T-helper 2 cell treated with Interferon-gamma antibody and Interleukin-4, amounts not matched to agents 5 μg/mL and 100 μg/mL, for 36 hours (primary cell): ENCODE results near the gene GPR37.

Experiments
- DNase-seq: peaks from one replicate; pipeline ENCODE4 v3.0.0; 2021; ENCODE audit warnings: low spot score
- H3K27ac Mint-ChIP-seq: one replicate; pipeline ENCODE4 v1.8.0; 2021; ENCODE audit warnings: mild to moderate bottlenecking, mixed read lengths
- H3K27me3 Mint-ChIP-seq: one replicate; pipeline ENCODE4 v1.8.0; 2021; ENCODE audit warnings: low read depth, mixed read lengths
- H3K36me3 Mint-ChIP-seq: one replicate; pipeline ENCODE4 v1.8.0; 2021; ENCODE audit warnings: low read depth, mixed read lengths
- H3K4me1 Mint-ChIP-seq: one replicate; pipeline ENCODE4 v1.8.0; 2021; ENCODE audit warnings: low read depth, mixed read lengths
- H3K4me3 Mint-ChIP-seq: one replicate; pipeline ENCODE4 v1.8.0; 2022; ENCODE audit warnings: mild to moderate bottlenecking, moderate library complexity, mixed read lengths
- H3K9me3 Mint-ChIP-seq: one replicate; pipeline ENCODE4 v1.8.0; 2021; ENCODE audit warnings: mixed read lengths

The GPR37 gene

DNA sequence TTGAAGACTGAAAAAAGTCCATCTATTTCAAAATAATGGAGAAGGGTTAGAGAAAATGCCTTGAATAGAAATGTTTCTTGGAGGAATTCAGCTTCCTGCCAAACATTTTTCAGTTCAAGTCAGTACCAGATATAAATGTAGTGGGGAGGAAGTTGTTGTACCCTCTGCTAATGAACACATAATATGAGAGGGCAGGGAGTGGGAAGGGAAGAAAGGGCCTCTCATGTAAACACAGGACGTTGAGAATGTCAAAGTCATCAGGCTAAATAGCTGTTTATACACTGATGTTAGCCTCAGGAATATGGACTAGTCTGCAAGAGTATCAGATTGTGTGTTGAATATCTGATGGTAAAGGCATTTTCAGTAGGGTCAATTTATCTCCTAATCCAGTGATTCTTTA lies 37.0 kb downstream of the GPR37 start:
- Mint-ChIP-seq H3K4me1 (no peaks in the 10 kb centered on the region), H3K9me3 (no peaks in the 10 kb centered on the region), H3K27ac (no peak overlapping the region), H3K27me3 (no peaks in the 10 kb centered on the region), H3K4me3 (no peak overlapping the region), H3K36me3 (no peaks in the 10 kb centered on the region)
- DNase-seq = no peak

DNA sequence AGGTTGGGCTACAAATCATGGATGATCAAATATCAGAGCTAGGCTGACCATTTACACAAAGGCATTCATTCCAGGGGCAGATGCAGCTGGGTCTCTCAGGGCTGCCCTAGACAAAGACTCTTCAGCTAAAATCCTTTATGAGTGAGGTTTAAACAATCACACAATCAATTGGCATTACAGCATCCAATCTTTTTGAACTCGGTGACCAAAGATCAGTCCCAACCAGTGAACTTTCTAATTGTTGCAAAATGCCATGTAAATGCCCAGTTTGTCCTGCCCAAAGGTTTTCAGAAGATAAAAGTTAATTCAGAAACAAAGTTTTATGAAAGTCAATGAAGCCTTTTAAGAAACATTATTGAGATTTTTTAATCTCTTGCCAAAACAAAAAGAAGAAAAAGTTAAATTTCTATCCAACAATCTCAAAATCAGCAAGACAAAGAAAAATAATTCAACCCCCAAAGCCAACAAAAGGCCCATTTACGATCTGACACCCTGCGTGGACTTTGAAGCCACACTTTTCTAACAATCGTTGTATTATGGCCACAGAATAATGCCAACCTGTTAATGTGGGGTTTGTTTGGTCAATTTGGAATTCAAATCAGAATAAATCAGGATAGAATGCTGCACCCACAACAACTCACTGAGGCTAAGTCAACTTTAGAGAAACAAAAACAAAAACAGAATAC lies 40.9 kb downstream of the GPR37 start:
- no peaks in the 10 kb centered on the region for H3K36me3 Mint-ChIP-seq
- no peaks in the 10 kb centered on the region for H3K27me3 Mint-ChIP-seq
- no peak for DNase-seq
- no peak overlapping the region for H3K4me3 Mint-ChIP-seq
- no peaks in the 10 kb centered on the region for H3K9me3 Mint-ChIP-seq
- H3K27ac Mint-ChIP-seq = no peak overlapping the region
- H3K4me1 Mint-ChIP-seq = no peaks in the 10 kb centered on the region

DNA sequence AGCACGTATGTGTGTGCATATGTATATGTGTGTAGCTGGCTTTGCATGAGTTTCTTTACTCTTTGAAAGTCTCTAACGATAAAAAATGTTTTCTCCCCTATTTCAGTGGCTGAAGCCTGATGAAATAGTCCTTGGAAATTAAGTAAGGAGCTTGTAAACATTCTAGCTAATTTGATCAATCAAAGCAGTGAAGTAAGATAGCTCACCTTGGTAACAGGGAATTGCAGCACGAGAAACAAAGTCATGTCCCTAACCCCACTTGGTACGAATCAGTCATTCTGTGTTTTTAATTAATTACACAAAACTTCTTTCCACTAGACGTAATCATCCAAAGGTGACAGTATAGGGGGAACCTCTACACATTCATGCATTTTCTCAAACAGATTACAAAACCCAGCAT lies 41.5 kb downstream of the GPR37 start:
- H3K4me1 Mint-ChIP-seq = no peaks in the 10 kb centered on the region
- no peak for DNase-seq
- no peaks in the 10 kb centered on the region for H3K9me3 Mint-ChIP-seq

DNA sequence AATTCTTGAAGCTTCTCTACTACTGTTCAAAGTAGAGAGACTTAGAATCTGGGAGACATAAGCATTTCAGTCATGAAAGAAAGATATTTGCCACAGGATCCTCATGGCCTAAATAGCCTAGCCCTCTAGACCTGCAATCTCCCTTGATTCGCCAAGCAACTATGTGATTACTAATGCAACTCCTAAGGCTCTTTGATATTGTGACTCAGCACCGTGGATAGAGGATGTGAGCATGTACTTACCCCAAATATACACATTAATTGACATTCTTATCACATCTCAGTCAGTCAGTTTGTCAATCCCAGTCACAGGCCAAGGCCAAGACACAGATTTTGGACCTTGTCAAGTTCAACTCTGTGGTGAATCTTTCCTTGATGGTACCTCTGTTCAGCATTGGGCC lies 42.6 kb downstream of the GPR37 start:
- no peak for DNase-seq
- no peaks in the 10 kb centered on the region for H3K36me3 Mint-ChIP-seq
- no peaks in the 10 kb centered on the region for H3K4me1 Mint-ChIP-seq
- no peaks in the 10 kb centered on the region for H3K27me3 Mint-ChIP-seq
- H3K27ac Mint-ChIP-seq = no peak overlapping the region
- H3K4me3 Mint-ChIP-seq = no peak overlapping the region
- H3K9me3 Mint-ChIP-seq = no peaks in the 10 kb centered on the region

More for the DNA sequence above, 41.5 kb downstream of the GPR37 start:
- no peaks in the 10 kb centered on the region for H3K36me3 Mint-ChIP-seq
- no peak overlapping the region for H3K4me3 Mint-ChIP-seq
- no peak overlapping the region for H3K27ac Mint-ChIP-seq
- no peaks in the 10 kb centered on the region for H3K27me3 Mint-ChIP-seq

DNA sequence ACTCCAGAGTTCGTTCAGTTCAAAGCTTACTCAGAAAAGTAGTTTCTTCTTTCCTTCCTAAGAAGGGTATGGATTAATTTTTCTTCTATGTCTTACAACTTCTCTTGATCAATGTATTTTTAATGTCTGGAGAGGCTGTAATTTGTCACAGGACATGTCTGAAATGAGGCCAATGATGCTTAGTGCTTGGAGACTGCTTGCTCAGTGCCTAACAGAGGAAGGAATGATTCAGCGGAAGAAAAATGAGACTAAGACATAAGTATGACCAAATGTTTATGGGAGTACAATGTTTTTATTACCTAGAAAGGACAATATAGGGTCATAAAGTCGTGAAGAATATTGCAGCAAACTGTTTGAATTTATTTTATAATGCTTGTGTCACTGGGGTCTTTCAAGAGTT lies 43.3 kb downstream of the GPR37 start:
- Mint-ChIP-seq H3K27ac (no peak overlapping the region), H3K4me3 (no peak overlapping the region), H3K27me3 (no peaks in the 10 kb centered on the region), H3K4me1 (no peaks in the 10 kb centered on the region), H3K36me3 (no peaks in the 10 kb centered on the region), H3K9me3 (no peaks in the 10 kb centered on the region)
- no peak for DNase-seq

DNA sequence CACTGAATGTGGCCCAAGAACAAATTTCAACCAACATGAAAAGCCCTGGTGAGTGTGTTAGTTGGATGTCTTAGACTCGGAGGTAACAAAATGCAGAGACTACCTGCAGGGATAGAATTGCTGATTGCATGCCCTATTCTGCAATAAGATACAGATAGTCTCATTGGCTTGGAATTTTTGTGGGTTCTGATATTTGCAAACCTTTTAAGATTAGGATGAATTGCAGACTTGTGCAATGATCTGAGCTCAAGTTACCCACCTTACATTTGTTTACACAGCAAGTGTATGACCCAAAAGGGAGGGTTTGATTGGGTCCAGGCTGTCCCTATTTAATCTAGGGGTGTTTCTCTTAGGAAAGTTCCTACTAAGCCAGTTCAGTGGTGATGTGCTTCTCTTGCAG lies 45.4 kb downstream of the GPR37 start:
- Mint-ChIP-seq H3K4me3 (no peak overlapping the region), H3K27ac (no peak overlapping the region), H3K4me1 (no peaks in the 10 kb centered on the region), H3K36me3 (no peaks in the 10 kb centered on the region), H3K27me3 (no peaks in the 10 kb centered on the region), H3K9me3 (peaks cover 10% of the 10 kb centered on the region)
- DNase-seq = no peak

DNA sequence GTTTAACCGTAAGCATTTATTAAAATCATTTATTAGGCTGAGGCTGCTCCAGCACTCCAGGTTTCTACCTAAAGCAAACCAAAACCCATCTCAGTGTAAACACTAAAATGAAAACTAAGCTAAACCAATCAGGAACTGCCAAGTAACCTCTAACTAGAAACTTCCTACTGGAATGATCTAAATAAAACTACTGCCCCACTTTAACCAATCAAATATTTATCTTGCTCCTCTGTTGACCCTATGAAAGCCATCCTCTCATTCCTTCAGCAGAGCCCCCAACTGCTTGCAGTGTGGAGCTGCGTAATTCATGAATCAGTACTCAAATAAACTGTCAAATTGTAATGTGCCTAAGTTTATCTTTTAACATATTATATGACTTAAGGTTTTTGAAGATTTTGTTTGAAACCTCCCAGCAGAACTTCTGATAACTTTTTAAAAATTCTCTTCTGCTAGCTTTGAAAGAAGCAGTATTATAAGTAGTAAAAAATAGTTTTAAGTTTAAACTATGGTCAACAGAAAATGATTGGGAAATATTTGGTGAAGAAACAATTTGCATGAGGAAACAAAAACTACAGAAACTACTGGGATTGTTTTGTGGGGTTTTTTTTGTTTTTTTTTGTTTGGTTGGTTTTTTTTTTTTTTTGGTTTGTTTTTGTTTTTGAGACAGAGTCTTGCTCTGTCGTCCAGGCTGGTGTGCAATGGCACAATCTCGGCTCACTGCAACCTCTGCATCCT lies 47.4 kb downstream of the GPR37 start:
- no peak for DNase-seq
- Mint-ChIP-seq H3K4me1 (no peaks in the 10 kb centered on the region), H3K27ac (no peak overlapping the region), H3K36me3 (no peaks in the 10 kb centered on the region), H3K9me3 (peaks cover 10% of the 10 kb centered on the region), H3K4me3 (no peak overlapping the region), H3K27me3 (no peaks in the 10 kb centered on the region)

DNA sequence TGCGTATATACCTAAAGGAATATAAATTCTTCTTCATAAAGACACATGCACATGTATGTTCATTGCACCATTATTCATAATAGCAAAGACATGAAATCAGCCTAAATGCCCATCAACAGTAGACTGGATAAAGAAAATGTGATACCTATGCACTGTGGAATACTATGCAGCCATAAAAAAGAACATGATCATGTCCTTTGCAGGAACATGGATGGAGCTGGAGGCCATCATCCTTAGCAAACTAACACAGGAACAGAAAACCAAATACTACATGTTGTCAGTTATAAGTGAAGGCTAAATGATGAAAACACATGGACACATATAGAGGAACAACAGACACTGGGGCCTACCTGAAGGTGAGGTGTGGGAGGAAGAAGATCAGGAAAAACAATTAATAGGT lies 48.7 kb downstream of the GPR37 start:
- peaks cover 10% of the 10 kb centered on the region for H3K9me3 Mint-ChIP-seq
- H3K4me1 Mint-ChIP-seq = no peaks in the 10 kb centered on the region
- H3K27ac Mint-ChIP-seq = no peak overlapping the region
- no peak overlapping the region for H3K4me3 Mint-ChIP-seq
- H3K27me3 Mint-ChIP-seq = no peaks in the 10 kb centered on the region
- DNase-seq = no peak
- no peaks in the 10 kb centered on the region for H3K36me3 Mint-ChIP-seq

DNA sequence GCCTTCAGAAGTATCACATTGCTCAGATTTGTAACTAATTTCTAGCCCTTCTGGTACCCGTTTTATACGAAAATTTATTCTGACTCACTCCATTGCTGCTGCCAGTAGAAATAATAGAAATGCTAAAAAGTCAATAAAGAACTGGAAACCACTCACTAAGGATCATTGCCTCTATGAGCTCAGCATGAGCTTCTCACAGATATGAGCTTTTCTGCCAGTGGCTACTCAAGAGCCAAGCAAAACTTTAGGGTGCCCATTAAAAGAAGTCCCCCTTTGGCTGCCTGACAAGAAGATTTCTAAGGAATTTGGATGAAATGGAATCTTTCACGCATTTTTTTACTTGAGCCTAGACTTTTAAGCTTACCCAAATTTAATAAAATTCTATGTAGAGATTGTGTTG lies 52.5 kb downstream of the GPR37 start:
- Mint-ChIP-seq H3K4me3 (no peak overlapping the region), H3K36me3 (no peaks in the 10 kb centered on the region), H3K4me1 (no peaks in the 10 kb centered on the region), H3K9me3 (peaks cover 17% of the 10 kb centered on the region), H3K27ac (no peak overlapping the region), H3K27me3 (no peaks in the 10 kb centered on the region)
- no peak for DNase-seq

DNA sequence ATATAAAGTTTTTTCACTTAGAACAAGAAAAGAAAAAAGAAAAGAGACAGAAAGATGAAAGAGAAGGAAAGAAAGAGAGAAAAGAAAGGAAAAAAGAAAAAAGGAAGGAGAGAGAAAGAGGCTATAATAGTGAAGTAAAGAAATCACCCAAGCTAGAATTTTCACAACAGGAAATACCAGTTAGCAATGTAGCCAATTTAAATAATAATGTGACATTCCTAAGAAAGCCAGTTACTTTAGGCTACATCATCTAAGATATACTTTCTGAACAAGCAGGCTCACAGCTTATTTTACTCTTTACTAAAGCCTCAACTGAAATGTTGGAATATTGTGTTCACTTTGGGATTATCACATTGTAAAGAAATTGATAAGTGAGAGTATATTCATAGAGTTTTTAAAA lies 53.6 kb downstream of the GPR37 start:
- H3K27ac Mint-ChIP-seq = no peak overlapping the region
- H3K9me3 Mint-ChIP-seq = peaks cover 28% of the 10 kb centered on the region
- no peaks in the 10 kb centered on the region for H3K36me3 Mint-ChIP-seq
- no peaks in the 10 kb centered on the region for H3K4me1 Mint-ChIP-seq
- H3K27me3 Mint-ChIP-seq = no peaks in the 10 kb centered on the region
- no peak overlapping the region for H3K4me3 Mint-ChIP-seq
- no peak for DNase-seq

DNA sequence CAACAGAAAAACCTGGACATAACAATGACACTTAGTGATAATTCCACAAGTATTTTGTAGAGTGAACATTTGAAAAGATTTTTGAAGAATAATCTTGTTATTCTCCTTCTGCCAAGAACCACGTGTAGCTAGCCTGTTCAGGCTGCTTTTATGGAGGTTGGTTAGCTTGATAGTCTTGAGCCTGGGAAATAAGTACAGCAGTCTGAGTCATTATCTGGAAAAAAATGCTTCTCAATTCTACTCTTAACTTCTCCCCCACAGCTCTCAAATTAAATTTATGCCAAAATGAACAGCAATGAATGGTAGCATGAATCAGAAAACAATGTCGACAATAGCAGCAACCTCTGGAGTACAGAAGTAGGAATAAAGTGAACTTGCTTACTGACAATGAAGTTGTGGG lies 63.2 kb downstream of the GPR37 start:
- no peak overlapping the region for H3K4me3 Mint-ChIP-seq
- no peak overlapping the region for H3K27ac Mint-ChIP-seq

DNA sequence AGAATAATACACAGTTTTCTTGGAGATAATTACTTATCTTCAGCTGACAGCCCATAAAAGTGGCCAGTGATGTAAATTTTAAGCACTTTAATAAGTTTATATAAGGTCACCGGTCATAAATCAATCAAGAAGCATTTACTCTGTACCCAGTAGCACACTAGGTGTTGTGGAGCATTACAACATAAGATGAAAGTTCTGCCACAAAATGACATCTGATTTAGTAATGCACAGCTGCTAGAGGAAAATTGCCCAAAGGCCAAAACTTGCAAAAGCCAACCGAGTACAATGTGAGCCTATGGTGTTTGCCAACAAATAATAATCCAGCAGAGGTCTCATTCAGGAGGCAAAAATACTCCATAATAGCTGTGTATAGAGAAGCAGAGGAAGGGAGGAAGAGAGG lies 63.6 kb downstream of the GPR37 start:
- no peaks in the 10 kb centered on the region for H3K9me3 Mint-ChIP-seq
- no peaks in the 10 kb centered on the region for H3K36me3 Mint-ChIP-seq
- no peaks in the 10 kb centered on the region for H3K27me3 Mint-ChIP-seq
- H3K4me3 Mint-ChIP-seq = no peak overlapping the region
- no peak overlapping the region for H3K27ac Mint-ChIP-seq
- H3K4me1 Mint-ChIP-seq = no peaks in the 10 kb centered on the region
- DNase-seq = no peak

More for the DNA sequence above, 63.2 kb downstream of the GPR37 start:
- Mint-ChIP-seq H3K9me3 (peaks cover 4% of the 10 kb centered on the region), H3K36me3 (no peaks in the 10 kb centered on the region), H3K4me1 (no peaks in the 10 kb centered on the region), H3K27me3 (no peaks in the 10 kb centered on the region)
- DNase-seq = no peak

DNA sequence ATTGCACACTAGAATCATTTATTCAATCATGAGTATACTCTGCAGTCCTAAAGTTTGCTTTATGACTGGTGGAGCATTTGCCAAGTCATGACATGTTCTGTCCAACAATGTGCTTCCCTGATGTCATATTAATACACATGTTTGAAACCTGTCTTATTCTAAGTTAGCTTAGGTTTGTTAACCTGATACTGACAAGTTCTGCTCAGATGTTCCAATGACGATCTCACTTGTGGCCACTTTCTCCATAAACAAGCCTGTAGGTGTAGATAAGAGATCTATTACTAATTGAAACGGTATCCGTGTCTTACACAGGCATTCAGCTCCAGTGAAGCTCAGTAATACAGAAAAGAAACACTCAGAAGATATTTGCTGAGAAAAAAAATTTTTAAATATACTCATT lies 64.9 kb downstream of the GPR37 start:
- Mint-ChIP-seq H3K4me1 (no peaks in the 10 kb centered on the region), H3K27ac (no peak overlapping the region), H3K9me3 (no peaks in the 10 kb centered on the region), H3K27me3 (no peaks in the 10 kb centered on the region), H3K36me3 (no peaks in the 10 kb centered on the region), H3K4me3 (no peak overlapping the region)
- DNase-seq = no peak

DNA sequence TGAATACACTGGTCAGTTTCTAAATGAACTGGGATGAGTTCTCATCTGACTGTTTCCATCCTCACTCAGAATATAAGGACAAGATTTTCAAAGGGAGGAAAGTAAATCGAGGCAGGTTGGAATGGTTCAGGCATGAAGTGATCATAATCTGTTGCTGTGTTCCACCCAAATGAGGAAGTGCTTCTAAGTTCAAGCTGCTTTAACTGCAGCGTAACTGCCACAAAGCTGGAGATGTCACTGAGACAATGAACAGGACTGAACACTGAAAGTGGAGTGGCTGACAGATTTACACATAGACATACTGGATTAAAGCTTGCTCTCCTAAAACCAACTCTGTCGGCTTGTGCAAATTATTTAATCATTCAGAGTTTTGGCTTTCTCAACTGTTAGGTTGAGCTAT lies 66.6 kb downstream of the GPR37 start:
- Mint-ChIP-seq H3K9me3 (no peaks in the 10 kb centered on the region), H3K27ac (no peak overlapping the region), H3K4me3 (no peak overlapping the region), H3K36me3 (no peaks in the 10 kb centered on the region), H3K4me1 (no peaks in the 10 kb centered on the region), H3K27me3 (no peaks in the 10 kb centered on the region)
- no peak for DNase-seq

DNA sequence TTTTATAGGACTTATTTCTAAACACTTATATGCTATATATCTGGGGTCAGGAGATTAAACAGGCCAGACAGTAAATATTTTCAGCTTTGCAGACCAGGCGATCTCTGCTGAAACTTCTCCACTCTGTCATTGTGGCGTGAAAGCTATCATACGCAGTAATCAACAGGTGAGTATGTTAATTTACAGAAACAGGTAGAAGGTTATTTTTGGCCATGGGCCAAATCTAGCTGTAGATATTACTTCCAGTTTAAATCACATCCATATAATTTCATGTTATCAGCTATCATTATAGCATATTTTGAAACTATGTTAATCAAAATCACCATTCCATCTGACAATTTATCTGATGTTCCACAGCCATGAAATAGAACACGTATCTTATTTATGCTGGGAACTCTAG lies 67.8 kb downstream of the GPR37 start:
- H3K36me3 Mint-ChIP-seq = no peaks in the 10 kb centered on the region
- H3K4me3 Mint-ChIP-seq = no peak overlapping the region
- H3K4me1 Mint-ChIP-seq = no peaks in the 10 kb centered on the region
- no peaks in the 10 kb centered on the region for H3K9me3 Mint-ChIP-seq
- no peak for DNase-seq
- no peaks in the 10 kb centered on the region for H3K27me3 Mint-ChIP-seq
- no peak overlapping the region for H3K27ac Mint-ChIP-seq
